NOMO-1 (cell line): Measurements from ENCODE around the gene NOP10.

Experiments
- DNase-seq, 2 experiments: peaks; one replicate each; lab custom pipeline; 2025; ENCODE audit not compliant: unreplicated experiment in 2 of 2; lab: John Stamatoyannopoulos, UW

NOP10 gene

GRCh38 chr15:34334672-34335071 lies 8.3 kb downstream of the NOP10 start:
- DNase-seq = no peak

GRCh38 chr15:34332553-34333120 lies 10.3 kb downstream of the NOP10 start:
- no peak for DNase-seq

GRCh38 chr15:34331809-34332208 lies 11.1 kb downstream of the NOP10 start:
- DNase-seq = no peak

- no peak for DNase-seq
These were observed 12.7 kb downstream of the NOP10 start for GRCh38 chr15:34330279-34330678.

- DNase-seq = no peak
These were observed 13.9 kb downstream of the NOP10 start for GRCh38 chr15:34329006-34329405.

GRCh38 chr15:34327906-34328305 lies 15.0 kb downstream of the NOP10 start:
- no peak for DNase-seq

GRCh38 chr15:34325368-34325767 lies 17.6 kb downstream of the NOP10 start:
- DNase-seq = no peak

- no peak for DNase-seq
These were observed 18.0 kb downstream of the NOP10 start for GRCh38 chr15:34324933-34325332.

GRCh38 chr15:34323217-34323616 lies 19.7 kb downstream of the NOP10 start:
- DNase-seq = no peak

GRCh38 chr15:34318277-34319079 lies 24.5 kb downstream of the NOP10 start:
- peak in 1 of 2 experiments; percentile 50 for DNase-seq

- no peak for DNase-seq
These were observed 28.1 kb downstream of the NOP10 start for GRCh38 chr15:34314491-34315490.

GRCh38 chr15:34311563-34311962 lies 31.4 kb downstream of the NOP10 start:
- DNase-seq = no peak

- DNase-seq = no peak
These were observed 38.3 kb downstream of the NOP10 start for GRCh38 chr15:34304613-34305012.

- no peak for DNase-seq
These were observed 41.9 kb downstream of the NOP10 start for GRCh38 chr15:34301058-34301457.

- DNase-seq = no peak
These were observed 45.9 kb downstream of the NOP10 start for GRCh38 chr15:34297059-34297458.

- DNase-seq = no peak
These were observed 50.3 kb downstream of the NOP10 start for GRCh38 chr15:34292621-34293020.
